ENCODE measurements around the gene SNTN.
"Not testable (repeated sequence)": the region's sequence is repeated elsewhere in the genome, so short reads cannot be mapped to it uniquely, and the experiment has no call there.

SNTN gene

DNA sequence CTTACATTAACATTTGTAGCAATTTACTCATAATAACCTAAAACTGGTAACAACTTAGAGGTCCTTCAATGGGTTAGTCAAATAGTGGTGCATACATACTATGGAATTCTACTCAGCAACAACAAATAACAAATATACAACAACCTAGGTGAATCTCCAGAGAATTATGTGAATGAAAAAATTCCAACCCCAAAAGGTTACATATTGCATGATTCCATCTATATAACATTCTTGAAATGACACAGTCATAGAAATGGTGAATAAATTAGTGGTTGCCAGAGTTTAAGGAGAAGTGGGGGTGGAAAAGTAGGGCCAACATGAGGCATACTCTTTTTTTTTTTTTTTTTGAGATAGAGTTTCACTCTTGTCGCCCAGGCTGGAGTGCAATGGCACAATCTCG is 12.7 kb upstream of the SNTN start:
- Histone ChIP-seq H3K4me3 (no peak overlapping the region), H4K20me1 (no peaks in the 10 kb centered on the region), H3K9me3 (no peaks in the 10 kb centered on the region; the same call in 1 of the 2 replicates), H3K4me2 (no peak overlapping the region), H3K4me1 (no peaks in the 10 kb centered on the region), H3K36me3 (no peaks in the 10 kb centered on the region), H3K27ac (no peak overlapping the region), H3K27me3 (no peaks in the 10 kb centered on the region), H3K9ac (no peak overlapping the region)
- no peak for TF ChIP-seq Cebpa-rat (IDR thresholded peaks at IDR 0.05)

DNA sequence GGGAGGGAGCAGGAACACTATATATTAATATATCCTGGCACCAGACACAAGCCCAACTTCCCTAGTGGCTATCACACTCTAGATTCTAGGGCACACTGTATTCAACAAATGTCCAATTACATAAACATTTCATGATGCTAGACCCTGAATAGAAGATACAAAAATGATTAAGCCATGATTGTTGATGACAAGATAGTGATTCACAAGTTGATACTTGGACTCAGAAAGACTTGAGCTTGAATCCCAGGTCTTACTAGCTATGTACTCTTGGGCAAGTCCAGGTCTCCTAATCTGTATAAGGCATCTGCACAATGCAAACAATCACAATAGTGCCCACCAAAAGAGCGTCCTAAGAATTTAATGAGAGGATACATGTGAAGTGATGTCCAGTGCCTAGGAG is 10.0 kb upstream of the SNTN start:
- Histone ChIP-seq H3K4me2 (no peak overlapping the region), H3K27me3 (no peaks in the 10 kb centered on the region), H3K36me3 (no peaks in the 10 kb centered on the region), H3K9ac (no peak overlapping the region), H3K4me1 (no peaks in the 10 kb centered on the region), H3K4me3 (no peak overlapping the region), H4K20me1 (no peaks in the 10 kb centered on the region), H3K27ac (no peak overlapping the region), H3K9me3 (no peaks in the 10 kb centered on the region)
- no peak for TF ChIP-seq Cebpa-rat (IDR thresholded peaks at IDR 0.05)

DNA sequence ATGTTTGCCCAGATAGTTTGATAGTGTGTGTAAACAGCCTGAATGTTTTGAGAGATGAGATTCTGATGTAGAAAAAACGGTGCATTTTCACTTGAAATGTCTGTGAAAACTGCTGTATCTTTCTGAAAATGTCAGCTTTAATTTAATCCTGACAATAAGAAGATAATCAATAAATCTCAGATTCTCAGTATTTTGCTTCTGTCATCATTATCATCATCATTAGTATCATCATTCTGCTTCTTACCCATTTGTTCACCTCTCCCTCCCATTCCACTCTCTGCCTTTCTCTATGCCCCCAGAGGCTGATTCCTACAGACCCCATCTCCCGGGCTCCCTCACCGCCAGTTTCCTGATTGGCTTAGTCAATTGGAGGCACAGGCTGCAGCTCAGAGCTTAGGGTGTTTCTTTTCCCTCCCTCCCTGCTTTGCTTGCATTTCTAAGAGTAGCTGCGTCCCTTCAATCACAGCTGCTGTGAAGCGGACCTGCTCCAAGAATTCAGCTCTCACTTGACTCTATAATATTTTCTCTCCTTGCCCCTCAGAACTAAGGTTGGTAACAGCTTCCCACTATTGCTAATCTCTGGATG is 8.2 kb upstream of the SNTN start:
- Histone ChIP-seq H3K4me1 (no peaks in the 10 kb centered on the region), H3K36me3 (no peaks in the 10 kb centered on the region), H3K9ac (no peak overlapping the region), H3K27me3 (no peaks in the 10 kb centered on the region), H3K4me2 (no peak overlapping the region), H3K4me3 (no peak overlapping the region), H3K27ac (no peak overlapping the region), H3K9me3 (no peaks in the 10 kb centered on the region), H4K20me1 (no peaks in the 10 kb centered on the region)
- no peak for TF ChIP-seq Cebpa-rat (IDR thresholded peaks at IDR 0.05)

DNA sequence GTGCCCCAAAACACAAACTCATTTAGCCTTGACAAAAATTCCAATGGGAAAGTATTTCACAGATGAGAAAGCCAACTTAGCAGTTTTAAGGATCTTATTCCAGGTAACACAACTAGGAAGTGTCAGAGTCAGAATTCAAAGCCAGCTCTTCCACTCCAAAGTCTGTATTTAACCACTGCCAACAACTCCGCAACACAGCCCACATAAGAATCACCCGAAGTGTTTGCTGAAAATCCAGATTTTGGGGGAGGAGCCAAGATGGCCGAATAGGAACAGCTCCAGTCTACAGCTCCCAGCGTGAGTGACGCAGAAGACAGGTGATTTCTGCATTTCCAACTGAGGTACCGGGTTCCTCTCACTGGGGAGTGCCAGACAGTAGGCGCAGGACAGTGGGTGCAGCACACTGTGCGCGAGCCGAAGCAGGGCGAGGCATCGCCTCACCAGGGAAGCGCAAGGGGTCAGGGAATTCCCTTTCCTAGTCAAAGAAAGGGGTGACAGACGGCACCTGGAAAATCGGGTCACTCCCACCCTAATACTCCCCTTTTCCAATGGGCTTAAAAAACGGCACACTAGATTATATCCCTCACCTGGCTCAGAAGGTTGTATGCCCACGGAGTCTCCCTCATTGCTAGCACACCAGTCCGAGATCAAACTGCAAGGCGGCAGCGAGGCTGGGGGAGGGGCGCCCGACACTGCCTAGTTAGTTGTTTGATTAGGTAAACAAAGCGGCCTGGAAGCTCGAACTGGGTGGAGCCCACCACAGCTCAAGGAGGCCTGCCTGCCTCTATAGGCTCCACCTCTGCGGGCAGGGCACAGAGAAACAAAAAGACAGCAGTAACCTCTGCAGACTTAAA is 7.3 kb upstream of the SNTN start:
- not testable (repeated sequence) for H3K36me3 ChIP-seq, H3K4me2 ChIP-seq, H3K27ac ChIP-seq, H3K27me3 ChIP-seq, H3K9ac ChIP-seq, H3K4me3 ChIP-seq, H3K9me3 ChIP-seq, H3K4me1 ChIP-seq, H4K20me1 ChIP-seq

DNA sequence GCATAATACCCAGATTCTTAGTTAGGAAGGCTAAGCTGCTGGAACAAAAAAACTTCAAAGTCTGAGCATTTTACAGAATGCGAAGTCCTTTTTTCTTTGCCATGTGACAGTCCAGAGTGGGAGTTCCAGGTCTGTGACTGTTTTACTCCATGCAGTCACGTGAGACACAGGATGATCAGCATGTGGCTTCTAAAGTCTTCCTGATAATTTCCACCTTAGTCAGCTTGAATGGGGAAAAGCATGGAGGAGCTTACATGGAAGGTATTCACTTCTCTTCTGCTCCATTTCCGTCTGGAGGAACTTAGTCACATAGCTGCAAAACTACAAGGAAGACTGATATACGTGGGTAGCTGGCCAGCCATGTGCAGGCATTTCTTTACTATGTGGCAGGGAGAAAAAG is 1.7 kb downstream of the SNTN start:
- H3K9ac ChIP-seq = no peak overlapping the region
- H3K27ac ChIP-seq = no peak overlapping the region
- no peaks in the 10 kb centered on the region for H3K4me1 ChIP-seq
- TF ChIP-seq Cebpa-rat (IDR thresholded peaks at IDR 0.05) = no peak
- no peaks in the 10 kb centered on the region for H3K9me3 ChIP-seq
- H4K20me1 ChIP-seq = no peaks in the 10 kb centered on the region
- no peaks in the 10 kb centered on the region for H3K27me3 ChIP-seq
- no peaks in the 10 kb centered on the region for H3K36me3 ChIP-seq
- H3K4me2 ChIP-seq = no peak overlapping the region
- H3K4me3 ChIP-seq = no peak overlapping the region

DNA sequence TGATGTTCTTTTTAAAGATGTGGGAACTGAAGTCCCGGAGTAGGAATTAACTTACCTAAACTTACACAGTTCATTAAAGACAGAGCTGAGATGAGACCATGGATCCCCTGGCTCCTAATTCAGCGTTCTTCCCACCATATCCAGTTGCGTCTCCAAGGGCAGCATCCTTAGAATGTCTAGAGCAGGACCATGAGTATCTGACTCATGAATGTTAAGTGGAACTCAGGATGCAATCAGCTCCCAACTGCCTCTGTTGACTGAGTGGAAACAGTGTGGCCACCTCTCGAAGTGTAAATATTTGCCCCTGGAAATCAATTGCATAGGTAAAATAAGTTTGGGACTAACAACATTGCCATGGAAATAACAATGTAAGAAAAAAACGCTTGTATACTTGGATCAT is 2.5 kb downstream of the SNTN start:
- Histone ChIP-seq H3K27me3 (no peaks in the 10 kb centered on the region), H3K27ac (no peak overlapping the region), H3K4me1 (no peaks in the 10 kb centered on the region), H3K9ac (no peak overlapping the region), H4K20me1 (no peaks in the 10 kb centered on the region), H3K4me2 (no peak overlapping the region), H3K9me3 (no peaks in the 10 kb centered on the region), H3K36me3 (no peaks in the 10 kb centered on the region), H3K4me3 (no peak overlapping the region)
- TF ChIP-seq Cebpa-rat (IDR thresholded peaks at IDR 0.05) = no peak

DNA sequence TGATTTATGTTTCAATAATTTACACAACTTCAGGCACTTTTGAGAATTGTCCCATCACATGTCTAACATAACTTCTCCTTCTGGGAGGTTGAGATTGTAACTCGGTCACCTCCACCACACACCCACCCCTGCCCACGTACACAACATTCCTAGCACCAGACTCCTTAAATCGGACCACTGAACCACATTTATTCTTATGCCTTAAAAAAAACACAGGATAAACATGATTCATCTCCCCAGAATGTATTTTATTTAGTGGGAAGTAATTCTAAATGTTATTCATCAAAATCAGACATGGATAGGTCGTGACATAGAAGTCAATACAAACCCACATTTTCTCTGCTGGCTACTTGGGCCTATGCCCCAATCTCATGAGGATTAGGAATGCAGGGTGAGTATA is 3.0 kb downstream of the SNTN start:
- H3K4me2 ChIP-seq = no peak overlapping the region
- no peaks in the 10 kb centered on the region for H3K4me1 ChIP-seq
- no peak overlapping the region for H3K9ac ChIP-seq
- no peaks in the 10 kb centered on the region for H3K9me3 ChIP-seq
- H3K27ac ChIP-seq = no peak overlapping the region
- H3K27me3 ChIP-seq = no peaks in the 10 kb centered on the region
- no peaks in the 10 kb centered on the region for H4K20me1 ChIP-seq
- no peak overlapping the region for H3K4me3 ChIP-seq
- TF ChIP-seq Cebpa-rat (IDR thresholded peaks at IDR 0.05) = no peak
- H3K36me3 ChIP-seq = no peaks in the 10 kb centered on the region

DNA sequence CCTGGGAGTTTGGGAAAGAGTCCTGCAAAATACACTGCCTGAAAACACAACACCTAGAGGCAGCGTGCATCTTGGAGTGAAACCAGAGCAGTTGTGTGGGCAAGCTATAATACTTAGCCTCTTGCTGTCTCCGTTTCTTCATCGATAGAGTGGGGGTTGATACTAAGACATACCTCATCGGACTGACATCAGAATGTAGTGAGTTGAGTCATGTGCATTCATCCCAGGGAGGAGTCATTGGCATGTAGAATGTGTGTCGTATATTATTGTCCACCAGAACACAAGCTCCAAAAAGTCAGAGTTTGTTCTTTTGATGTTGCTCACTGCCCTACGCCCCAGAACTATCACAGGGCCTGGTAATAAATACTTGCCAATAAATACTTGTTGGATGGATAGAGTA is 4.3 kb downstream of the SNTN start:
- H3K27ac ChIP-seq = no peak overlapping the region
- no peak overlapping the region for H3K4me2 ChIP-seq
- H3K27me3 ChIP-seq = no peaks in the 10 kb centered on the region
- H4K20me1 ChIP-seq = no peaks in the 10 kb centered on the region
- no peak for TF ChIP-seq Cebpa-rat (IDR thresholded peaks at IDR 0.05)
- no peak overlapping the region for H3K4me3 ChIP-seq
- no peaks in the 10 kb centered on the region for H3K9me3 ChIP-seq
- H3K4me1 ChIP-seq = no peaks in the 10 kb centered on the region
- H3K9ac ChIP-seq = no peak overlapping the region
- no peaks in the 10 kb centered on the region for H3K36me3 ChIP-seq

DNA sequence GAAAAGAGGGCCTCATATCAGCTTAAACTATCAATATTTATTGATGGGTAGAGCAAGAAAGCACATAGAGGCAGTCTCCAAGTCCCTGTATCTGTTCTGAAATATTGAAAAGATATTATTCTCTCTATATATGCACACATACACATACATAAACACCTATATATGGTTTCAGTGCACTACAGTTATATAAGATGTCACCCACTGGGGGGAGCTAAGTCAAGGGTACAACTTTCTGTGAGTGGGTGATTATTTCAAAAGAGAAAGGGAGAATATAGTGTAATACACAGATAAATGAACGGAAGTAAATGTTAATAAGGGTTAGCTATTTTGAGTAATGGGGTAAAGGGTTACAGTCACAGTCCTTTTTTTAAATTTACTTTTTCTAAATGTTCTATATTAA is 8.8 kb downstream of the SNTN start:
- no peak for TF ChIP-seq Cebpa-rat (IDR thresholded peaks at IDR 0.05)

DNA sequence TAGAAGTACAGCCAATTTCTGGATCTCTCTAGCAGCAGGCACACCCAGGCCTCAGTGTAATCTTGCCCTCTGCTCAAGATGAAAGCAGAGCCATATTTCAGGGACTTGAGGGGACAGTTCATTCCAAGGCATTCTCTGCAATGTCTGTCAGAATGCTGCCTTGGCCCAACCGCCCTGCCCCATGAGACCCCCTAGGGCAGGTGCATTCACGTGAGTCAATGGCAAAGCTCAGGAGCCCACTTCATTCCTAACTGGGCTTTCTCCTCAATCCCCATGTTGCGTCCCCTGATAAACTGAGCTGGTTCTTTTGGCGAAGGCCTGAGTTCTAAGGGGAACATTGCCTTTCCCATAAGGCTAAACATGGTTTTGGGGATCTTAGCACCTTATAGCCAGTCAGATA is 9.5 kb downstream of the SNTN start:
- no peak overlapping the region for H3K9ac ChIP-seq
- H3K27me3 ChIP-seq = no peaks in the 10 kb centered on the region
- H3K27ac ChIP-seq = no peak overlapping the region
- no peak overlapping the region for H3K4me2 ChIP-seq
- no peak overlapping the region for H3K4me3 ChIP-seq
- no peaks in the 10 kb centered on the region for H3K9me3 ChIP-seq
- H3K4me1 ChIP-seq = no peaks in the 10 kb centered on the region
- TF ChIP-seq Cebpa-rat (IDR thresholded peaks at IDR 0.05) = no peak
- H3K36me3 ChIP-seq = no peaks in the 10 kb centered on the region
- H4K20me1 ChIP-seq = no peaks in the 10 kb centered on the region

More for the DNA sequence above, 8.8 kb downstream of the SNTN start:
- H3K27ac ChIP-seq = no peak overlapping the region
- H3K4me2 ChIP-seq = no peak overlapping the region
- no peaks in the 10 kb centered on the region for H3K9me3 ChIP-seq
- H3K36me3 ChIP-seq = no peaks in the 10 kb centered on the region
- no peaks in the 10 kb centered on the region for H3K4me1 ChIP-seq
- no peak overlapping the region for H3K9ac ChIP-seq
- no peak overlapping the region for H3K4me3 ChIP-seq
- H4K20me1 ChIP-seq = no peaks in the 10 kb centered on the region
- H3K27me3 ChIP-seq = no peaks in the 10 kb centered on the region

Measured in BLaER1 (cell line).